Measurements from ENCODE around the gene CAMK2D. TPM values are rescaled to one million over a fixed set of nuclear protein-coding genes. Genes with fewer than 3 reads are reported as not detected.

CAMK2D gene
- total RNA-seq, 1 donor from 2014 or later: 31.7 TPM

GRCh38 chr4:113540859-113541258 is 220.7 kb downstream of the CAMK2D start:
- H3K27me3 Mint-ChIP-seq (ENCODE audit: low read depth): no peaks in the 10 kb centered on the region
- no peak overlapping the region for H3K27ac Mint-ChIP-seq
- peaks cover 4% of the 10 kb centered on the region for H3K9me3 Mint-ChIP-seq
- DNase-seq (ENCODE audit: low spot score in 2 of 2, unreplicated experiment in 2 of 2): no peak
- H3K4me3 Mint-ChIP-seq: no peak overlapping the region
- no peak for TF ChIP-seq CTCF (IDR thresholded peaks at IDR 0.05; ENCODE audit: unreplicated experiment)
- H3K4me1 Mint-ChIP-seq: peaks cover 2% of the 10 kb centered on the region
- H3K36me3 Mint-ChIP-seq: no peaks in the 10 kb centered on the region

GRCh38 chr4:113539408-113539807 is 222.1 kb downstream of the CAMK2D start:
- peaks cover 8% of the 10 kb centered on the region for H3K4me1 Mint-ChIP-seq
- no peaks in the 10 kb centered on the region for H3K36me3 Mint-ChIP-seq
- DNase-seq (ENCODE audit: low spot score in 2 of 2, unreplicated experiment in 2 of 2): no peak
- H3K4me3 Mint-ChIP-seq: no peak overlapping the region
- TF ChIP-seq CTCF (IDR thresholded peaks at IDR 0.05; ENCODE audit: unreplicated experiment): no peak
- peaks cover 4% of the 10 kb centered on the region for H3K9me3 Mint-ChIP-seq
- H3K27me3 Mint-ChIP-seq (ENCODE audit: low read depth): no peaks in the 10 kb centered on the region
- no peak overlapping the region for H3K27ac Mint-ChIP-seq

- DNase-seq (ENCODE audit: low spot score in 2 of 2, unreplicated experiment in 2 of 2): no peak
- no peak for TF ChIP-seq CTCF (IDR thresholded peaks at IDR 0.05; ENCODE audit: unreplicated experiment)
- Mint-ChIP-seq H3K4me3 (no peak overlapping the region), H3K27me3 (ENCODE audit: low read depth) (no peaks in the 10 kb centered on the region), H3K9me3 (no peaks in the 10 kb centered on the region), H3K36me3 (peaks cover 2% of the 10 kb centered on the region), H3K4me1 (peaks cover 10% of the 10 kb centered on the region), H3K27ac (no peak overlapping the region)
These were observed 223.9 kb downstream of the CAMK2D start for GRCh38 chr4:113537628-113538027.

- H3K27ac Mint-ChIP-seq: no peak overlapping the region
- H3K9me3 Mint-ChIP-seq: no peaks in the 10 kb centered on the region
- no peak for TF ChIP-seq CTCF (IDR thresholded peaks at IDR 0.05; ENCODE audit: unreplicated experiment)
- peaks cover 10% of the 10 kb centered on the region for H3K4me1 Mint-ChIP-seq
- no peak overlapping the region for H3K4me3 Mint-ChIP-seq
- H3K36me3 Mint-ChIP-seq: peaks cover 5% of the 10 kb centered on the region
- no peak for DNase-seq (ENCODE audit: low spot score in 2 of 2, unreplicated experiment in 2 of 2)
- H3K27me3 Mint-ChIP-seq (ENCODE audit: low read depth): no peaks in the 10 kb centered on the region
These were observed 224.3 kb downstream of the CAMK2D start for GRCh38 chr4:113537203-113537602.

GRCh38 chr4:113534711-113535110 is 226.8 kb downstream of the CAMK2D start:
- Mint-ChIP-seq H3K9me3 (no peaks in the 10 kb centered on the region), H3K4me3 (no peak overlapping the region), H3K27ac (no peak overlapping the region), H3K27me3 (ENCODE audit: low read depth) (no peaks in the 10 kb centered on the region), H3K4me1 (peaks cover 8% of the 10 kb centered on the region), H3K36me3 (peaks cover 7% of the 10 kb centered on the region)
- no peak for DNase-seq (ENCODE audit: low spot score in 2 of 2, unreplicated experiment in 2 of 2)
- no peak for TF ChIP-seq CTCF (IDR thresholded peaks at IDR 0.05; ENCODE audit: unreplicated experiment)

- no peak for DNase-seq (ENCODE audit: low spot score in 2 of 2, unreplicated experiment in 2 of 2)
- TF ChIP-seq CTCF (IDR thresholded peaks at IDR 0.05; ENCODE audit: unreplicated experiment): no peak
- Mint-ChIP-seq H3K4me1 (peaks cover 17% of the 10 kb centered on the region), H3K27ac (no peak overlapping the region), H3K4me3 (no peak overlapping the region), H3K27me3 (ENCODE audit: low read depth) (no peaks in the 10 kb centered on the region), H3K36me3 (peaks cover 7% of the 10 kb centered on the region), H3K9me3 (no peaks in the 10 kb centered on the region)
These were observed 230.0 kb downstream of the CAMK2D start for GRCh38 chr4:113531572-113531971.

All from mesothelial cell of epicardium (in vitro differentiated cells).